ENCODE measurements around the gene PEX5L.

The PEX5L gene

DNA sequence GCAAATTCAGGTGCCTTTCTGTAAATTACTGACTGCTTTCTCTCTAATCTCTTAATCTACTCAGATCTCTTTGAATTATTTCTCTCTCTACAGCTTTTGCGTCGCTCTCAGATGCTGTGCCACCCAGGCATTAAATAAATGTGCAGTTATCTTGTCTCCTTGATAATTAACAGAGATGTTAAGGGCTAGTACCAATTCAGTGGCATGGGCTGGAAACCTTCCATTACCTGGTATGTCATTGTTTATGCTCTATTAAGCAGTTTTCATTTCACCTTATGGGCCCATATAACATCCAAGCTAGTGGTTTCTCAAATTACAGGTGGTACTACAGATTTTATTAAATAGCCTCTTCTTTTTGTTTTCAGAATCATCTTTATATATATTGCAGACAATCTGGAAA is 66.0 kb downstream of the PEX5L start:
- TF ChIP-seq FOXP2 (optimal IDR thresholded peaks at IDR 0.05; ENCODE audit: borderline replicate concordance, extremely low read depth, extremely low read length, insufficient read depth) (no peak), SIN3A (IDR thresholded peaks at IDR 0.05; ENCODE audit: borderline replicate concordance, insufficient read depth, low read length) (no peak), POLR2AphosphoS5 (IDR thresholded peaks at IDR 0.05; ENCODE audit: low read depth, low read length) (no peak), TAF1 (IDR thresholded peaks at IDR 0.05; ENCODE audit: borderline replicate concordance, insufficient read depth, low read length) (no peak)
- TF ChIP-seq, protein P1, sequence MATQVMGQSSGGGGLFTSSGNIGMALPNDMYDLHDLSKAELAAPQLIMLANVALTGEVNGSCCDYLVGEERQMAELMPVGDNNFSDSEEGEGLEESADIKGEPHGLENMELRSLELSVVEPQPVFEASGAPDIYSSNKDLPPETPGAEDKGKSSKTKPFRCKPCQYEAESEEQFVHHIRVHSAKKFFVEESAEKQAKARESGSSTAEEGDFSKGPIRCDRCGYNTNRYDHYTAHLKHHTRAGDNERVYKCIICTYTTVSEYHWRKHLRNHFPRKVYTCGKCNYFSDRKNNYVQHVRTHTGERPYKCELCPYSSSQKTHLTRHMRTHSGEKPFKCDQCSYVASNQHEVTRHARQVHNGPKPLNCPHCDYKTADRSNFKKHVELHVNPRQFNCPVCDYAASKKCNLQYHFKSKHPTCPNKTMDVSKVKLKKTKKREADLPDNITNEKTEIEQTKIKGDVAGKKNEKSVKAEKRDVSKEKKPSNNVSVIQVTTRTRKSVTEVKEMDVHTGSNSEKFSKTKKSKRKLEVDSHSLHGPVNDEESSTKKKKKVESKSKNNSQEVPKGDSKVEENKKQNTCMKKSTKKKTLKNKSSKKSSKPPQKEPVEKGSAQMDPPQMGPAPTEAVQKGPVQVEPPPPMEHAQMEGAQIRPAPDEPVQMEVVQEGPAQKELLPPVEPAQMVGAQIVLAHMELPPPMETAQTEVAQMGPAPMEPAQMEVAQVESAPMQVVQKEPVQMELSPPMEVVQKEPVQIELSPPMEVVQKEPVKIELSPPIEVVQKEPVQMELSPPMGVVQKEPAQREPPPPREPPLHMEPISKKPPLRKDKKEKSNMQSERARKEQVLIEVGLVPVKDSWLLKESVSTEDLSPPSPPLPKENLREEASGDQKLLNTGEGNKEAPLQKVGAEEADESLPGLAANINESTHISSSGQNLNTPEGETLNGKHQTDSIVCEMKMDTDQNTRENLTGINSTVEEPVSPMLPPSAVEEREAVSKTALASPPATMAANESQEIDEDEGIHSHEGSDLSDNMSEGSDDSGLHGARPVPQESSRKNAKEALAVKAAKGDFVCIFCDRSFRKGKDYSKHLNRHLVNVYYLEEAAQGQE (IDR thresholded peaks at IDR 0.05; ENCODE audit: insufficient read depth in 1 of 2, low read depth in 2 of 2, low read length in 2 of 2), result no peak

- TF ChIP-seq, protein P1 (IDR thresholded peaks at IDR 0.05; ENCODE audit: insufficient read depth in 1 of 2, low read depth in 2 of 2, low read length in 2 of 2), result no peak
- TF ChIP-seq POLR2AphosphoS5 (IDR thresholded peaks at IDR 0.05; ENCODE audit: low read depth, low read length) (no peak), TAF1 (IDR thresholded peaks at IDR 0.05; ENCODE audit: borderline replicate concordance, insufficient read depth, low read length) (no peak), FOXP2 (optimal IDR thresholded peaks at IDR 0.05; ENCODE audit: borderline replicate concordance, extremely low read depth, extremely low read length, insufficient read depth) (no peak), SIN3A (IDR thresholded peaks at IDR 0.05; ENCODE audit: borderline replicate concordance, insufficient read depth, low read length) (no peak)
Observed at GRCh38 chr3:179969525-179969924, 67.2 kb downstream of the PEX5L start.

DNA sequence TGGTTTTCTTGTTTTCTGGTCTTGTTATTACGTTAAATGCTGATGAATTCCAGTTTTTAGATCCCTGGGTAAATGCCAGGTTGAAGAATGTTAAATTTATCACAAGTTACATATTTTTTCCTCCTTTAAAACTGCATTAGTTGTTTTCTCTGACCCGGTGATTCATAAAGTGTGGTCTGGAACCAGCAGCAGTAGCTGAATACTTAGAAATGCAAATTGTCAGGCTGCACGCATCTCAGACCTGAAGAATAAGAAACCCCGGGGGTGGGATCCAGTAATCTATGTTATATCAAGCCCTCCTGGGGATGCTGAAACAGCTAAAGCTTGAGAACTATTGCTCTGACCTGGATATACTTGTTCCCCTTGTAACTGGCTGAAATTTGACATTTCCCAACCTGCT is 69.1 kb downstream of the PEX5L start:
- TF ChIP-seq, protein P1 (IDR thresholded peaks at IDR 0.05; ENCODE audit: insufficient read depth in 1 of 2, low read depth in 2 of 2, low read length in 2 of 2), result no peak
- TF ChIP-seq TAF1 (IDR thresholded peaks at IDR 0.05; ENCODE audit: borderline replicate concordance, insufficient read depth, low read length) (no peak), FOXP2 (optimal IDR thresholded peaks at IDR 0.05; ENCODE audit: borderline replicate concordance, extremely low read depth, extremely low read length, insufficient read depth) (no peak), SIN3A (IDR thresholded peaks at IDR 0.05; ENCODE audit: borderline replicate concordance, insufficient read depth, low read length) (no peak), POLR2AphosphoS5 (IDR thresholded peaks at IDR 0.05; ENCODE audit: low read depth, low read length) (no peak)

GRCh38 chr3:179964890-179965289 is 71.8 kb downstream of the PEX5L start:
- TF ChIP-seq SIN3A (IDR thresholded peaks at IDR 0.05; ENCODE audit: borderline replicate concordance, insufficient read depth, low read length) (no peak), POLR2AphosphoS5 (IDR thresholded peaks at IDR 0.05; ENCODE audit: low read depth, low read length) (no peak), FOXP2 (optimal IDR thresholded peaks at IDR 0.05; ENCODE audit: borderline replicate concordance, extremely low read depth, extremely low read length, insufficient read depth) (no peak)
- TF ChIP-seq, protein P1 (IDR thresholded peaks at IDR 0.05; ENCODE audit: insufficient read depth in 1 of 2, low read depth in 2 of 2, low read length in 2 of 2), result no peak

Measured in PFSK-1 (cell line).